HG03439 (cell line): Measurements from ENCODE around the gene PHYKPL.

Source experiments
- ATAC-seq: cut with Tn5 transposase; IDR thresholded peaks from one replicate; pipeline ENCODE4 v1.9.1; 2021; ENCODE audit warnings: mild to moderate bottlenecking, moderate library complexity; ENCODE audit not compliant: unreplicated experiment

Gene PHYKPL

DNA sequence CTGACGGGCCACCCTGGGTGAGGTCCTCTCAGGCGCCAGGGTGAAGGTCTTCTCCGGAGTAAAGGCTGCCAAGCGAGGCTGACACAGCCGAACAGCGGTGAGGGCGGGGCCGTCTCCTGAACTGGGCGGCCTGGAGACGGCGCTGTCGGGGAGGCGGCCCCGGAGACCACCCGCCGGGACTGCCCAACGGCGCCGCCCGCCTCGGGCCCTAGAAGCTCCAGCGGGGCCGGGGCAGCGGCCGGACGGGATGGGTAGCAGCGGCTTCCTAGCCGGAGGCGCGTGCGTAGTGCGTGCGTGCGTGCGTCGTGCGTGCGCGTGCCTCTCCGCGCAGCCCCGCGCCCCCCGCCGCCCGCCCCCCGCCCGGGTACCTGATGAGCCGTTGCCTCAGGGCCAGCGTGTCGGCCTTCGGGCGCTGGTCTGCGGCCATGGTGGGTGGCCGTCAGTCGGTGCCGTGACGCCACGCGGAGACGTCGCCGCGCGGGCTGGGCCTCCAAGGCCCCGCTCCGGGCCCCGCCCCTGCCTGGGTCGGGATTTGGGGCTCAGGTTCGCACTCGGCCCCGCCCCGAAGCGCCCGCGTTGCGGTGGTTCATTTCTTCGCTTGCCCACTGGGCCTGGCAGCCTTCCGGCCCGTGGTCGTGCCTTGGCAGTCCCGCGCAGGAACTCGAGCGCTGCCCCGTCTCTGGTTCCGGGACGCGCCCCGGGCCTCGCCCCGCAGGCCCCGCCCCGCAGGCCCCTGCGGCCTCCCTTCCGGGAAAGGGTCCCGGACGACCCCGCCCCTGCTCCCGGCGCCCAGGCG lies at the start of gene PHYKPL:
TSS of gene PHYKPL (minus strand) at position 679 of the 796 bp plus-strand sequence. CDS start at position 427, 252 bp downstream.
- ATAC-seq, result peak; percentile 63

DNA sequence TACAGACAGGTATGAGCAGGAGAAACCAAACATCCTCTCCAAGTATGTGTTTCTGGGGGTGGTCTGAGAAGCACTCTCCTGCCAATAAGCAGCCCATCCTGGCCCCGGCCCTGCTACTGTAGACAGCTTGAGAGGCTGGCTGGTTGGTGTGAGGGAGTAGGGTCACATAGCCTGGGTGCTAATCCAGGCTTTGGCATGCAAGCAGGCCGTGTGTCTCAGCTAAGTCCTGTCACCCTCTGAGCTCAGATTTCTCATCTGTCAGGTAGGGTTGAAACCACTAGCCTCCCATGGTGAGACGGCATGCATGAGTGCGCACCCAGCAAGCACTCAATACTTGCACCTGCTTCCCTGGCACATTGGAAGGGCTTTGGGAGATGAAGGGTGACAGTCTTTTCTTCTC lies 49.8 kb upstream of the PHYKPL start:
- no peak for ATAC-seq

DNA sequence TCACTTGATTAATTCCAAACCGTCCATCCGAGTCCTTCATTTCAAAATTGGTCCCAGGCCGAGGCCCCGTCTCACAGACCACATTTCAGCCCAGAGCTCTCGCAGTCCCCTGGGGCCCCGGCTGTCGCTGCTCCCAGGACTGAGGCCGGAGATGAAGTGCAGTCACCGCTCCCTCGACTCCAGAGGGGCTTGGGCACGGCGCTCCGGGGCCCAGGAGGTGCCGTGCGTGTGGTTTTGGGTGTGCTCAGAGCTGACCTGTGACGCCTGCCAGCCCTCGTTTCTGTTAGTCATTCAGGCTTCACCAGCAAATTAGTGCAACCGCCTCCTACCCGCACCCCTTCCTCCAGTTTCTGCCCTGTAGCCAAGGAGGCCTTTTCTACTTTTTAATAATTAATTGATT lies 48.7 kb upstream of the PHYKPL start:
- no peak for ATAC-seq

DNA sequence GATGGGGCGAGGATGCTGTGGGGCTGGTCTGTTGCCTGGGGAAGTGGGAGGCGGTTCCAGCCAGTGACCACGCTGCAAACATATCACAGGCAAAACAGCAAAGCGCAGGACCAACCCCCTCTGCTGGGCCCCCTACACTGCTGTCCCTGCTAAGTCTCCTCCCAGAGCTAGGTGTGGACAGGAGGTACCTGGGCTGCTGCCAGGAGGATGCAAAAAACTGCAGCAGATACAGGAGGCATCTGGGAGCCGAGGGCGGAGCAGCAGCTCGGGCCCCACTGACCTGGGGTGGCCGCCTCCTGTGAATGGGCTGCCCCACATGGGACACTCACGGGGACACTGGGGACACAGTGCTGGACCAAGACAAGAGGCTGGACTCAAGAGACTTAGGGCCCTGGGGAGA lies 48.0 kb upstream of the PHYKPL start:
- ATAC-seq, result no peak

DNA sequence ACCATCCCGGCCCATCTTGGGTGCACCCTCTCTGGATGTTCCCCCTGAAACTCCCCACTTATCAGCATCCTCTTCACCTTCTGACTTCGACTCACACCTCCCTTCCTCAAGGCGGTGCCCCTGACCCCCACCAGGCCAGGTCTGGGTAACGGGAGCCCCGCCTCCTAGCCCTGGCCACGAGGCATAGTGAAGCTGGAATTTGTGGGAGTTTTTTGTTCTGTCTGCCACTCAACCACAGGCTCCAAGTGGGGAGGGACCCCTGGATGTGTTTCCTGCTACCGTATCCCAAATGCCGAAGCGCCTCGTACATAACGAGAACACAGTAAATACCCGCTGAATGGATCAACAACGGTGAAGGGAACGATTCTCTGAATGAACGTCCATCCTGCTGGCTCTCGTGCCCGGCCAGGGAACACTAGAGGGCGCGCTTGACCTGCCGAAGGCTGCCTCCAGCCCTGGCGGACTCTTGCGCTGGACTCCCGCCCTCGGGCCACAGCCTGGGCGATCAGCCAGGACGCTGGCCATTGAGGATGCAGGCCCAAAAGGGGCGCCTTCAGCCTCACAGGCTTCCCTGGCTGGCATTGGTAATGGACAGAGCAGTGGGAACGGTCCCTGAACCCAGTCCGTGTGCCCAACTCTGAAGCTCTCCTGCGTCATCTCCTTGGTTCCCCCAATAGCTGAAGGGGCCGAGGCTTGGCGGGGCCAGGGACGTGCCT lies 47.3 kb upstream of the PHYKPL start:
- no peak for ATAC-seq

DNA sequence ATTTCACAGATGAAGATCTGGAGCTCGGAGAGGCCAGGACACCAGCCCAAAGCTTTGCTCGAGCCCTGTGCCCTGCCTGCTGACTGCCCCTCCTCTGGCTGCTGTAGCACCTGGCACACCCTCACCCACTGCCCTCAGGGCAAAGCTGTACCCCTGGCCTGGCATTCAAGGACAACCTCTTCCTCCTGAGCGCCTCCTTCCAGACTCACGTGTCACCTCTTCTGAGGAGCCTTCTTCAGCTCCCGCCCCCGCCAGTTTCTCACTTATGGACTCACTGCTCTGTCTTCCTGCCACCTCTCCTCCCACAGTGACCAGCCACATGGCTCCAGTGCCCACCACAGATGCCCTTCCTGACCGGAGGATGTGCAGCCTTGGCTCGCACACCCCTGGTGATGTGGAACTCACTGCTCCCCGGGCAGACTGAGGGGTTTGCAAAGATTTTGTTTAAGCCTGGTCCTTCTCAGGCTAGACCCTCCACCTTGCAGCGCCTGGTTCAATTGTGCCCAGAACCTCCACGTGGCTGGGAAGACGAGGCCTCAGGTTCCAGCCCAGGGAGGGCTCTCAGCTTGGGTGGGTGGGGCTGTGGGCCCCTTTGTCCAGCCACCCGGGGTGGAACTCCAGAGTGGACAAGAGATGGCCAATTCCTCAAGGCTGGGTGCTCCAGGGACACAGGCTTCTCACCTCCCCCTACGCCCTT lies 46.6 kb upstream of the PHYKPL start:
- ATAC-seq, result no peak

DNA sequence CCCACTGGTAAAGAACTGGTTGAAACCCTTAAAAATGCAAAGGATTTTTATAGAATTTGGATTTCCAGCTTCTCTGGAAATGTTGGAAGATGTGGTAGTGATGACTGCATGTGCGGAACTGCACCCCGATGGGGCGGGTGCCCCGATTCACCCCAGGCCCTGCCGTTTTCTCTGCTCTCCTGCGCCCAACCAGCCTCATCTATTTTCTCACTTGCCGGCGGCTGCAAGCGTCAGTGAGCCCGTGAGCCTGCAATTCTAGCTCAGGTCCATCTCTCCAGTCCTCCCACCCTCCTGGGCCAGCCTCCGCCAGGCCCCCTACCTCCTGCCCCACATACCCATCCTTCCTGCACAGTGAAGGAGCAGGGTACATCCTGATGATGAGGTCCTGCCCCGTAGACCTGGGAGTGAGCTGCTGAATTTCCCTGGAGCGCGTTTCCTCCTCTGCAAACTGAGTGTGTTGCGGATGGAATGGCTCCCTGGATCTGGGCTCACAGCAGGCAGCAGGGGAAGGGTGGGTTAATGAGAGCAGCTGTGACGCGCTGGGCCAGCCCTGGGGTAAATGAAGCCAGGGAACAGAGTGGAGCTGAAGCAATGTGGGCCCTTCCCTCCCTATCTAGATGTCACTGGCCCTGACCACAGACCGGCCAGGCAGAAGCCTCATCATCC lies 45.9 kb upstream of the PHYKPL start:
- no peak for ATAC-seq

DNA sequence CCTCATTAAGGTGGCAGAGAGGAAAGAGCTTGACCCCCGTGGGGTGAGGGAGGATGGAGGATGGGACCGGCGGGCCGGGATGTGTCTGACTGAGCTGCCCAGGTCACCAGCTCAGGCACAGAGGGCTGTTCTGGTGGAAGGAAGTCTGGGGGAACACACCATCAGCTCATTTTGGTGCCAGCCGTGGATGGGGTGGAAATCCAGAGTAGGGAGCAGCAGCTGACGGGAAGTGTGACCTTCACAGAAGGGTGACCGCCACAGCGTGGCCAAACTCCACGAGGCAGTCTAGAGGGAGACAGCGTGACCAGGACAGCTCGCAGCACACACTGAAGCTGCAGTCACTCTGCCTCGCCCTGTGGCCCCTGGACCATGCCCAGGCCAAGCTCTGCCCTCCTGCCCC lies 45.3 kb upstream of the PHYKPL start:
- no peak for ATAC-seq

DNA sequence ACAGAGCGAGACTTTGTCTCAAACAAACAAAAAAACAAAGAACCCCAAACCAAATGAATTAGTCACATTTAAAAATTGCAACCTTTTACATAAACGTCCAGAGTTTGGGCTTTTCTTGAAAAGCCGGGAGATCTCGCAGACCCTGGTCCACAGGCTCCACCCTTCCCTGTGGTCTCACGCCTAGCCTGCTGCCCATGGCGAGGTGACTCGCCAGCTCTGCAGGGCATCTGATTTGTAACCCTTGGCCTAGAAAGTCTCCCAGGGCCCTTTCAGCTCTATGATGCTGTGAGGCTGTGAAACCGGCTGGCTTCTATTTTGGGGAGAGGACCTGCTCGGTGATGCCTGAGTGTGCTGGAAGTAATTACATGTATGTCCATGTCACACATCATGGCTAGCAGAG lies 44.7 kb upstream of the PHYKPL start:
- ATAC-seq, result no peak

DNA sequence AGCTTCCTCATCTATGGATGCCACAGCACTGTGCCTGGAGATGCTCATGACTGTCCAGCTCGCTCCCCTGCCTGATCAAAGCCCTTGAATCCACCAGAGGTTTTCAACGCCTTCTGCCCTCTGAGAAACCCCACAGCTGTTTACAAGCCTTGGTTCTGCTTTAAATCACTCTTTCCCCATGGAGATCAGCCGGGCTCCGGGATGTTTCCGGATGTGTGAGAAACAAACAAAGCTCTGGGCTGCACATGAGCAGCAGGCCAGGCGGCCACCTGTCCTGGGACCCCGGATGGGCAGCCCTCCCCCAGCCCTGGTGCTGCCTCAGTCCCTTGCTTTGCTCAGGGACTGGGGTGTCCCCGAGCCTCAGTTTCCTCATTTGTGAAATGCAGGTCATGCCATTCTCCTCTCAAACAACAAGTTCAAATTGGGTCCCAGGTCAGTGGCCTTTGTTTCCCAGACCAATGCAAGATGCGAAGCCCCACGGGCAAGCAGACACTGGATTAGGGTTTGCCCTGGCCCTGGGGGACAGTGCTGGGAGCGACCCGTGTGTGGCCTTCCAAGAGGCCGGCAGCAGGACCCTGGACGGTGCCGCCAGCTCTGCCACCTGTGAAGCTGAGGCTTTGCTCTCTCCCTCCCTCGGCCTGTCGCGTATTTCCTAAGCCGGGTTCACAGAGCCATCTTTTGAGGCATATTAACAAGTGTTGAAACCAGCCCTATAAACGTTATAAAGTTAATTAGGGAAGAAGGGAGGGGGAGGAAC lies 42.4 kb upstream of the PHYKPL start:
- ATAC-seq, result no peak

DNA sequence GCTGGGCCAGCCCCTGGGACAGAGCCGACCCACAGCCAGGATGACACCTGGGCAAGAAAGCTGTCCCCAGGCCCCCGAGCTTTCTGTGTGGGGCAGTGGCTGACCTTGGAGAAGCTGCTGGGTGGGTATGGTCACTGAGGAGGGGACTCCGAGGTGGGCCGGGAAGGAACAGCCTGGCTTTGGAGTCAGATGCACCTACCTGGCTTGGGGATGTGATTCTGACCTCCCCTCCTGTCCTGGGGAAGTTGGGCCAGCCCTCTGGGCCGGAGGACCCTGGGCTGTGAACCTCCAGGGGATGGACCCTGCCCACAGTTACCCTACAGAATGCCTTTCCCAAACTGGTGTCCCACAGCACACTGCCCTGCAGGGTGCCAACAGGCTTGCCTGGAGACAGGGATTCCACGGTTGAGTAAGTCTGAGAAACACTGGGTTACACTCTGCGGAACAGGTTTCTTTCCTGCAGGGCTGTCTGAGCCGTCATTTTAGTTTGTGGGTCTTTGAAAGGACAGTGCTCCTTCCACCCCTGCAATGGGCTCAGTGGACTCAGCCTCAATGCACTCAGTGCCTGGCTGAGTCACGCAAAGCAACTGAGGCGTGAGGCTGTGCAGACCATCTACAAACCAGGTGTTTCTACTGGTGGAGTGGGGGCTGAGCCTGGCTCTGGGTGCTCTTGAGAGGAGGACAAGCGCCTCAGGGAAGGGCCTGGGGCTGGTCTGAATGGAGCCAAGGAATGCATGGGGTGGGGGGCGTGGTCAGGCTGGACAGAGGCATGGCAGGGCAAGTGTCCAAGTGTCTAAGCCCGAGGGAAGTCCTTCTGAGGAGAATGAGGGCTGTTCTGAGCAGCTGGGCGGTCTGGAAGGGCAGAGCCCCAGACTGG lies 41.3 kb upstream of the PHYKPL start:
- no peak for ATAC-seq

DNA sequence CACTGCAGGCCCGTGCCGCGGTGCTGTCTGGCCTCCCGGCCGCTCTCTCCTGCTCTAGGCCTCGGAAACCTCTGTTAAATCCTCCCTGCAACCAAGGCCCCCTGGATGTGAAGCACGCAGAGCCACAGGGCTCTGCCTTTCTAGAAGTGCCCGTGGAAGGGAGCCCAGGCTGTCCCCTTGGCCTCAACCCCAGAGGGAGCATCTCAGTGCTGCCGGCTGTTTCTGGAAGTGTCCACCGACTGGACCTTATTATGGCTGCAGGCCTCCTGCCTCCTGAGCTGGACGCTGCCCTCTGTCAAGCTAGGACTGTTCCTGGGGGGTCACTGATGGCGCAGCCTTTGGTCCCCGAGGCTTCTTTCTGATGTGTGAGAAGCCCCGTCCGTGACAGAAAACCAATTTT lies 40.4 kb upstream of the PHYKPL start:
- no peak for ATAC-seq

DNA sequence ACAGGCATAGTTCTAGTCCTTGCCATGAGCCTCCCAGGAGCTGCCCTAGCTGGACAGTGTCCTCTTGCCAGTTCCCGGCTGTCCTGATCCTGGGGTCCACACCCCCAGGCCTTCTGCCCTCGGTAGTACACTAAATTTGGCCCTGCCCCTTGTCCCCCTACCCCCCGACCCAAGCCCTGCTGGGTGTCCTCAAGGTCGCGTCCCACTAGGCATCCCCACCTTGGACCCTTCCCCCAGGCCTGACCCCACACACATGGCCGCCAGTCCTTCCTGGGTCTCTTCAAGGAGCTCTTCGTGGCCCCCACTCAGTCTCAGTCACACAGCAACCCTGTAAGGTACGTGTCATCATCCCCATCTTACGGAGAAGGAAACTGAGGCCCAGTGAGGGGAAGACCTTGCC lies 40.0 kb upstream of the PHYKPL start:
- no peak for ATAC-seq

DNA sequence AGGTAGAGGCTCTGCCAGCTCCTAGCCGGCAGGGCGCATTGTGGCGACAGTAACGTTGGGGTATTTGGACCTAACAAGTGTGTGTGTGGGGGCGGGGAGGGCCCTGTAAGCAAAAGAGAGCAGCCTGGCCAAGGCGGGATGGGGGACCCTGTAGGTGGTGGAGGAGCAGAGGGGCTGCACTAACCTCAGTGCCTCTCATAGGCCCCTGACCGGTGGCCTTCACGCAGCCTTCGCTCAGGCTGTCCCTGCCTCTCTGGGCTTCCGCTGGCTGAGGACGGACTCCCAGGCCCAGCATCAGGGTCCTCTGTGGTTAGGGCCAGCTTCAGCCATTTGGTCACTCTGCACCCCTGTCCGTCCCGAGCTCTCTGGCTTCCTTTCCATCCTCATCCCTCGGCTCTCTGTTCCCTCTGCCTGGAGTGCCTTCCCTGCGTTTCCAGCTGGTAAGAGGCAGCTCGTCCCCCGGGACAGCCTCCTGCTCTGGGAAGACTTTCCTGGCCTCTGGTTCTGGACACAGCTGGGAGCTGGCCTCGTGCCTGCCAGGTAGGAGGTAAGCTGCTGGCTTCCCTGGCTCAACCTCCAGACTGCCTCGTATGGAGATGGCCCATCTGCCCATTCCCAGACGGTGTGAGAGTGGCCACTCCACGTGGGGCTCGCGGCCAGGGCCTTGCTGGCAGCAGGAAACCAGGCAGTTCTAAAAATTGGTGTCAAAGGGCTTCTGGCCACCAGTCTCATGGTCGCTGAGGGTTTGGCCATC lies 39.3 kb upstream of the PHYKPL start:
- no peak for ATAC-seq

DNA sequence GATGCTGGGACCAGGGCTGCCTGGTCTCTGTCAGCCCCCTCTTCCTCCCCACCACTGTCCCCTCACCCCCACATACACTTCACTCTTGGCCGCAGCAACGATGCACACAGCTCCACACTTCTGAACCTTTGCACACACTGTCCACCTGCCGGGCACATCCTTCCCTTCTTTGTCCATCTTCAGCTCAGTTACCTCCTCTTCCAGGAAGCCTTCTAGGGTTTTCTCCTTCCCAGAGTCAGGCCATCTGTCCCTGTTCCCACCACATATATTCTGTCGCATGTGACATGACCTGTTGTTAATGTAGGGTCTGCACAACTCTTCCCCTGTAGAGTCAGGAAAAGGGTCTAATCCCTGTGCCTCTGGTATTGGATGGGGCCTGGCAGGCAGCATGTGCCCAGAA lies 38.6 kb upstream of the PHYKPL start:
- no peak for ATAC-seq

DNA sequence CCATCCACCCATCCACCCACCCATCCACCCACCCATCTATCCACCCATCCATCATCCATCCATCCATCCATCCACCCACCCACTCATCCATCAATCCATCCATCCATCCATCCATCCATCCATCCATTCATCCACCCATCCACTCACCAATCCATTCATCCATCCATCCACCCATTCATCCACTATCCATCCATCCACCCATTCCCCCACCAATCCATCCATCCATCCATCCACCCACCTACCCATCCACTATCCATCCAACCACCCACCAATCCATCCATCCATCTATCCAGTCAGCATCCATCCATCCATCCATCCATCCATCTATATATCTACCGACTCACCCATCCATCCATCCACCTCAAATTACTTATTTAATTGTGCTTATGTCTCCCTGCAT lies 36.9 kb upstream of the PHYKPL start:
- no peak for ATAC-seq

DNA sequence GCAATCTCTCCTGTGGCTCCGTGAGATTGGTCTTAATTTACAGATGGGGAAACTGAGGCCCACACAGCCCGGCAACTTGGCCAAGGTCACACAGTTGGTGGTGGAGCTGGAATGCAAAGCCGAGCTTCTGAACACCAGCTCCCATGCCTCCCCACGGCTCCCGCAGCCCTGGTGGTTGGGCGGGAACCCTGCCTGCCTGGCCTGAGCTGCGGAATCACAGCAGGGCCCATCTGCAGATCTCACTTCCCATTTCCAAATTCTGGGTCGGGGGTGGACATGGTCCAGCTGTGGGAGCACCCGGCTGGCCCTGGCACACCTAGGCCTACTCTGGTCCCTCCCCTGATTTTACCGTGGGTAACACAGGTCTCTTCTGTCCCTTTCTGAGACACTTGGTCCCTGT lies 35.3 kb upstream of the PHYKPL start:
- ATAC-seq, result no peak

DNA sequence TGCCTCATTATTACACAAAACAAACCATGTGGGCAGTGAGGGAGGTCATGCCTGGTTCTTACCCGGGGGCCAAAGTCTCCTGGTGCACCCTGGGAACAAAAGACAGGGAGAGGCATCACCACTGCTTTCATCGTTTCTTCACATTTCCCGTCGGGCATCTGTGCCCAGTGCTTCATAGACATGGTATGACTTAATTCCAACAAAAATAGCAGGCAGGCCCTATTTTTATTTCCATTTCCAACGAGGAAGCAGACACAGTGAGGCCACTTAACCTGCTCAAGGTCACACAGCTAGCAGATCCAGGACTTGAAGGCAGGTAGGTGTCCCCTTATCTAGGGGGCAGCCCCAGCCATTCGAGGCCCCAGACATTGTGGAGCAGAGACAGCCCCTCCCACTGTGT lies 34.6 kb upstream of the PHYKPL start:
- ATAC-seq, result no peak

DNA sequence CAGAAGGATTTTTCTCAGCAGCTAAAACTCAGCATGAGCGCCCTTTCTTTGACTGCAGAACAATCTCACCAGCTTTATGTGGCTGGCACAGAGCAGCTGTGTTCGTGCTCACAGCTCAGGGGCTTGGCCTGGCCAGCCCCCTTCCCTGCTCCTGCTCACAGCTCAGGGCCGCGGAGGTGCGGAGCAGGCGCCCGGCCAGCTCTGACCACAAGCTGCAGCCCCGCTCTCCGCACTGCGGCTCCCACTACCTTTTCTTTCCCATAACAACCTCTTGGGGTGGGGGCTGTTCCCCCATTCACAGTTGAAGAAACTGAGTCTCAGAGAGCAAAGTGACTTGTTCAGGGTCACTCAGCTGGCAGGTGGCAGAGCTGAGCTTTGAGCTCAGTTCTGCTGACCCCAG lies 34.0 kb upstream of the PHYKPL start:
- ATAC-seq, result no peak
